HG02943 (cell line): ENCODE results near the gene FBXW9.
"Not testable (repeated sequence)": the region's sequence is repeated elsewhere in the genome, so short reads cannot be mapped to it uniquely, and the experiment has no call there.

Source experiments
- ATAC-seq: cut with Tn5 transposase; IDR thresholded peaks from one replicate; pipeline ENCODE4 v1.9.1; 2021; ENCODE audit warnings: mild to moderate bottlenecking, low read depth, moderate library complexity; ENCODE audit not compliant: unreplicated experiment

Gene FBXW9

DNA sequence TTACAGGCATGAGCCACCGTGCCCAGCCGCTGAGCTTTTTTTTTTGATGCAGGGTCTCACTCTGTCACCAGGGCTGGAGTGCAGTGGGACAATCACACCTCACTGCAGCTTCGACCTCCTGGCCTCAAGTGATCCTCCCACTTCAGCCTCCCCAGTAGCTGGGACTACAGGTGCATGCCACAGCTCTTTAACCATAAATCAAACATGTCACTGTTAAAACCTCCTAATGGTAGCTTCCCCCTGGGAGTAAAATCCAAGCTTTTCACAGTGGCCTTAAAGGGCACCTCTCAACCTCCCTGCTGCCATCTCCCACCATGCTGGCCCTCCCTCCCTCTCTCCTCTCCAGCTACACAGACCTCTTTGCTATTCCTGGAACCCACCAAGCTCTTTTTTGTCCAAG lies 10.6 kb downstream of the FBXW9 start:
- no peak for ATAC-seq

DNA sequence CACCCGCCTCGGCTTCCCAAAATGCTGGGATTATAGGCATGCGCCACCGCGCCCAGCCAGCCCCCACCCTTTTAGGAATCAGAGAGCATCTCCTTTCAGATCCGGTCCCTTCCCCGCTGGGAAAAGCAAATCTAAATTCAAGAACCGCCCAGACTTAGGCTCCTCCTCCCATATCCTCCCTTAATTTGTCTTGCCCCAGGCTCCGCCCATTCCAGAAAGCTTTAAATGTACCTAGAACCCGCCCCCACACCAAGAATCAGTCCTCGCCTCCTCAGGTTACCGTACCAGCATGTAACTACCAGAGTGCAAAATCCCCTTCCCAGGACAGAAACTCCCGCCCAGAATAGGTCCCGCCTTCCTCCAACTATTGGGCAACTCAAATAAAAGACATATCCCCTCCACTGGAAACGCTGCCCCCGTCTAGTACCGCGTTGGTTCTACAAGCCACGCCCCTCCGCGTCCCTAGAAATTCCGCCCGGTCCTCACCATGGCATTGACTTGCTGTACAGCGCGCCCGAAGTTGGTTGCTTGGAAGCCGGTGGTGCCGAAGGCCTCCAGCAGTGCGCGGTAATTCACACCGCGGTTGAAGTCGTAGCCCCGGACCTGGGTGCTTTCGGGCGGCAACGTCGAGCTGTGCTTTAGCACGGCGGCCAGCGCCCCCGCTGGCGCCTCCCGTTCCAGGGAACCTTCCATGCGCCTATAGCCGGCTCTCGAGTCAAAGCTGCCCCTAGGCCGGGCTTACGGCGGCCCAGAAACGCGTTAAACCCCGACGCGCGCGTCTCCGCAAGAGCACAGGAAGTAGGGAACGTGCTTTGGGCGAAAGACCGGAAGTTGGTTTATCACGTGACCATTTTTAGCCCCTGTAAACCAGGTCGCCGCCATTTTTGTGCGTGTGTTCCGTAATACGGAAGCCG lies 15.1 kb downstream of the FBXW9 start, which contains the start of gene DHPS:
Gene DHPS (minus strand): TSS at position 807 of the 914 bp plus-strand sequence. CDS start 114 bp downstream, at position 693.
- ATAC-seq, result peak; percentile 66

DNA sequence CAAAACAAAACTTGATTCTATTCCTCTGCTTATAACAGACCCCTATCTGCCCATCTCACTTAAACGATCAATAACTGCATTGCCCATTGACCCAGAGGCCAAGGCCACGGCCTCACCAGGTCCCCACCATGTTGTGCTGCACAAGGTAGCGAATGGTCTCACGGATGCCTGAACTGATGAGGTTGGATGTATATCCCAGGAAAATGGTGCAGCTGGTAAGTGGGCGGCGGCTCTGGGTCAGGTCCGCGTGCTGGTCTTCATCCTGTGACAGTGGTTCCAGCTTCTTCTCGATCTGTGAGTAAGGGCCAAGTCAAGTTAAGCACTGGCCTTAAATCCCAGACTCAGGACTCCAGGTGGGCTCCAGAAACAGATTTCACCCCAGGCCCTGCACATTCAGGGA lies 16.4 kb downstream of the FBXW9 start:
- no peak for ATAC-seq

DNA sequence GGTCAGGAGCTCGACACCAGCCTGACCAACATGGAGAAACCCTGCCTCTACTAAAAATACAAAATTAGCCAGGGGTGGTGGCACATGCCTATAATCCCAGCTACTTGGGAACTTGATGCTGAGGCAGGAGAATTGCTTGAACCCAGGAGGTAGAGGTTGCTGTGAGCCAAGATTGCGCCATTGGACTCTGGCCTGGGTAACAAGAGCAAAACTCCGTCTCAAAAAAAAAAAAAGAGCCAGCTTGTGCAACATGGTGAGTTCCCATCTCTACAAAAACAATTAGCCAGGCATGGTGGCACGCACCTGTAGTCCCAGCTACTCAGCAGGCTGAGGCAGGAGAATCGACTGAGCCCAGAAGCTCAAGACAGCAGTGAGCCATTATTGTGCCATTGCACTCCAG lies 18.4 kb downstream of the FBXW9 start:
- ATAC-seq, result not testable (repeated sequence)

- no peak for ATAC-seq
Observed at GRCh38 chr19:12676928-12677327, 19.5 kb downstream of the FBXW9 start.

DNA sequence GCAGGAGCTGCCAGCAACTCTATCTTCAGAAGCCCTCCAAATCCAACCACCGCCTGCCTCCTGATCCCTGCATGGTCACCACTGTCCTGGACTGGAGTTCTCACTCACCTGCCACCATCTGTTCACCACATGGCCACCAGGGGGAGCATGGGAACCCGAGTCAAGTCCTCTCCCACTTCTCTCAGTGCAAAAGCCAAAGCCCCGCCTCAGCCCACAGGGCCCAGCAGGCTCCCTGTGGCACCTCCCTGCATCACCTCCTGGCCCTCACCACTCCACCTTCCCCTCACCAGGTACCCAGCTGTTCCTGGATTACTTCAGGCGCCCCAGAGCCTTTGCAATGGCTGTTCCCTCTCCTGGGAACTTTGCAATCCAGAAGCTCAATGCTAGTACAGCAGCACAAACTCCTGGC lies 20.0 kb downstream of the FBXW9 start:
- no peak for ATAC-seq

GRCh38 chr19:12675940-12676339 lies 20.5 kb downstream of the FBXW9 start:
- ATAC-seq, result no peak

DNA sequence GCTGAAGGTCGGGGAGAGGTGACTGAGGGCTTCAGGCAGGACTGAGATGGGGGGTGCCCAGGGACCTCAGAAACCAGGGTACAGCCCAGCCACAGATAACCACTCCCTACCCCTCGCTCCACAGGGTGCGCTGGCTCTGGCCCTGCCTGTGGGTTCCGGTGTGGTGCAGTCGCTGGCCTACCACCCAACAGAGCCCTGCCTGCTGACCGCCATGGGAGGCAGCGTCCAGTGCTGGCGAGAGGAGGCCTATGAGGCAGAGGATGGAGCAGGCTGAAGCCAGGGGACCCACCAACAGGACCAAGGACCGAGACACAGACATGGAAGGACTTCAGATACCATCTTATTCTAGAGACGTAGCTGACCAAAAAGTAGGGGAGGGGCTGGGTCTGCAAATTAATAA lies 21.0 kb downstream of the FBXW9 start:
- no peak for ATAC-seq

GRCh38 chr19:12672744-12673143 lies 23.7 kb downstream of the FBXW9 start:
- ATAC-seq, result no peak

DNA sequence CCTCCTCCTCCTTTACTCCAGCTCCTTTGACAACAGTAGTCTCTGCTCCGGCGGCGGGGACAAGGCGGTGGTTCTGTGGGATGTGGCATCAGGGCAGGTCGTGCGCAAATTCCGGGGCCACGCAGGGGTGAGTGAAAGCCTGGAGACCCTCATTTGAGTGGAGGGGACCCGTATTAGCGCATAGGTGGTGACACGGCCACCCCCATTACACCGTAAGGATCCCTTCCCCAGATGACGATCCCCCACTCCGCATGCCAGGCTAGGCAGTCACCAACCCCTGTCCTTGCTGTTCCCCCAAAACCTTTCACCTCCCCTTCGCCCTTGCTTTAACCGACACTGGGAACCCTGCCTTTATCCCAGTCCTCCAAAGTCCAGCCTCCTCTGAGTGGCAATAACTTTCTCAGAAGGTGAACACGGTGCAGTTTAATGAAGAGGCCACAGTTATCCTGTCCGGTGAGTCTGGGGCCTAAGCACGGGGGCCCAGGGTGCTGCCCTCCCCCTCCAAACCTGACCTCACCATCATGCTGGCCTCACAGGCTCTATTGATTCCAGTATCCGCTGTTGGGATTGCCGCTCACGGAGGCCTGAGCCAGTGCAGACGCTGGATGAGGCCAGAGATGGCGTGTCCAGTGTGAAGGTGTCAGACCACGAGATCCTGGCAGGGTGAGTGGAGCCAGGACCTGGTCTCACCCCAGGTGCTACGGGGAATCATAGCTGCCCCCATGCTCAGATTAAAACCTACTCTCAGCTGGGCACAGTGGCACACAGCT lies 26.1 kb downstream of the FBXW9 start:
- ATAC-seq, result no peak

DNA sequence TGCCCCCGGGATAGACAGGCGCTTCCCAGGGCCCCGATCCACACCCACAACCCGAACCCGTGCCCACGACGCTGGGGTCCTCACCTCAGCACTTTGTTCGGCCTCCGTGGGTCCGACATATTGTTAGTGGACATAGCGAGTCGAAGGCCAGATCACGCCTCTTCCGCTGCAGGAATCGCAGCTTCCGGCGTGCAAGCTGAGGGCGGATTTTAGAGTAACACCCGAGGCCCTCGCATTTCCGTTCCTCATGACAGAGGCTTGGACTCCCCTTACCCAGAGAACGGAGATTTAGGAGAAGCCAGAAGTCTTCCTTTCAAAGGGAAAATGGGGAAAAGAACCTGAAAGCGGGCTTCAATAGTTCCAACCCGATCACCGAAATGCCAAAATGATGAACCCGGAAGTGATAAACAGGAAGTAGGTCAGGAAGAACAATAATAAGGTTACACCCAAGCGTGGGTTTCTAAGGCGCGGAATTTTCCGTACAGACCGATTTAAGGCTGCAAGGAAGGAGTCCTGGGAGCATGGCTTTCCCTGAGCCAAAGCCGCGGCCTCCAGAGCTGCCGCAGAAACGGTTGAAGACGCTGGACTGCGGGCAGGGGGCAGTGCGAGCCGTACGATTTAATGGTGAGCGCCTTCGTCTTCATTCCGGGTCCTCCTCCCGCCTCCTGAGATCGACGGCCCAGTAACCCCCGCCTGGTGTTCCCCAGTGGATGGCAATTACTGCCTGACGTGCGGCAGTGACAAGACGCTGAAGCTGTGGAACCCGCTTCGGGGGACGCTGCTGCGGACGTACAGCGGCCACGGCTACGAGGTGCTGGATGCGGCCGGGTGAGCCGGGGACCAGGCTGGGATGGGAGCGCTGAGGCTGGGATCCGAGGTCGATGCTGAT lies 26.9 kb downstream of the FBXW9 start:
- peak; percentile 41 for ATAC-seq

- peak; percentile 11 for ATAC-seq
Observed at GRCh38 chr19:12668932-12669269, 27.5 kb downstream of the FBXW9 start.

DNA sequence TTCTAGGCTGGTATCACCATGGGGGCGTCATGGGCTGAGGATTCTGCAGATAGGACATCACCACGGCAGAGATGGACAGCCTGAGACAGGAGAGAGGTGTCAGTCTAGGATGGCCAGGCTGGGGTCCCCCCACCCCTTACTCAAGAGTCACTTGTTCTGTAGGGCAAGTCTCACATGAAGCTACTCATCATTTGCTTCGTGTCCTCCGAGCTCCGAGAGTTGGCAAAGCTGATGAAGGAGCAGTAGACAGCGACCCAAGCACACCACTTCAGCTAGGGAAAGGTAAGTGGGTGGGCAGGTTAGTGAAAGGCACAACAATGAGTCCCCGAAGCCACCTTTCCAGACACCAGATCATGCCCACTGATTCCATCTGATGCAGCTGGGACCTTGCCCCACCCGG lies 28.1 kb downstream of the FBXW9 start:
- ATAC-seq, result no peak

GRCh38 chr19:12667731-12668302 lies 28.6 kb downstream of the FBXW9 start:
- ATAC-seq, result no peak

DNA sequence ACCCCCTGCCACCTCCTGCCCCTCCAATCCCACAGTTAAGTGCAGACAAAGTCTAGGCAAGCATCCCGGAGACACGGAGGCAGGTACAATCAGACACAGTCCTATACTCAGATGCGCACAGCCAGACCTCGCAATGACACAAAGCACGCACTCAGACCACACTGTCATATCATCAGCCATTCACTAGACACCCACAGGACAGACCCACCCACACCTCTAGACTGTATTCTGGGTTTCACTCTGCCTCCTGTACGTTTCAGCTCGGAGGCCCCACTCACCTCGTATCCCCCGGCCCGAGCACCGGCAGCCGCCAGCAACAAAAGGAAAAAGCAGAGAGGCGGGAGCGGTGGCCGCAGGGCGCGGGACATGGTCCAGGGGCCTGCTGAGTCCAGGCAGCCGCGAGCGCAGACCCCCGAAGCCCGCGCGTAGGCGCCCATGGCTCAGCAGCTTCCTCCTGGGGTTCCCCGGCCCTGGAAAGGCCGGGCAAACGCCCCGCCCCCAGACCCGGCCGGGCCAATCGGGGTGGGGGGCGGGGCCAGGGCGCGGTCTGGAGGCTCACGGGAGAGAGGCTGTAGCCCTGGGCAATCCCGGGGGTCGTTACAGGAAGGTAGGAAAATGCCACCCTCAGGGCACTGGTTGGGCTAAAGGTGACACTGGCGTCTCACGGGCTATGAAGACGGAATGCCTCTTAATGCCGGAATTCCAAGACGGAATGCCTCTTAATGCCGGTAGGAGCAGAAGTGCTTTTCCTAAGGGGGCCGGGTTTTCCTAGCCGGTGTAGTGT lies 30.0 kb downstream of the FBXW9 start, which contains the start of the genes MAN2B1 and WDR83:
Gene MAN2B1 (minus strand): TSS at position 478 of the 784 bp plus-strand sequence. CDS start 41 bp downstream, at position 437.
Gene WDR83 (plus strand): TSS at position 543 of the 784 bp plus-strand sequence. CDS start 2,984 bp downstream, outside the sequence.
- ATAC-seq, result no peak

DNA sequence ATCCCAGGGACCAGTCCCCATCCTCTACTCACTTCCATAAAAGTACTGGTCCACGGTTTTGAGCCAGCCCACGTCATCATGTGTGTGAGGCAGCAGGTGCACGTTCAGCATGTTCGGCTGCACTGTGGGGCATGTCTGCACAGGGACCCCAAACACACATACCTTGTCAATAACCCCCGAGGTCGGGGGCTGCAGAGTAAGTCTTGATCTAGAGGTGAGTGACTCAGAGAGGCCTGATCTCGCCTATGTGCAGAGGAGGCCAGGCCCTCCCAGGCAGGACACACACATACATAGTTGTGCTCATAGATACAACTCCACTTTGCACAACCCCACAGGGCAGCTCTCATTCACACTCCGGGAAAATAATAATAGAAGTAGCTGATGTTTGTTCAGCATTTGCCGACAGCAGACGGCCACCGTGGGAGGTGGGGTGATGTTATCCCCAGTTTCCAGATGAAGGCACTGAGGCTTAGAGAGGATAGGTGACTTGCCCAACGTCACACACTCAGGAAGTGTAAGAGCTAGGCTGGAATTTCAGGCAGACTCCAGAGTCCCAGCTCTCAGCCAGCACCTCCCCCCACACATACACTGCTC lies 30.7 kb downstream of the FBXW9 start:
- no peak for ATAC-seq

DNA sequence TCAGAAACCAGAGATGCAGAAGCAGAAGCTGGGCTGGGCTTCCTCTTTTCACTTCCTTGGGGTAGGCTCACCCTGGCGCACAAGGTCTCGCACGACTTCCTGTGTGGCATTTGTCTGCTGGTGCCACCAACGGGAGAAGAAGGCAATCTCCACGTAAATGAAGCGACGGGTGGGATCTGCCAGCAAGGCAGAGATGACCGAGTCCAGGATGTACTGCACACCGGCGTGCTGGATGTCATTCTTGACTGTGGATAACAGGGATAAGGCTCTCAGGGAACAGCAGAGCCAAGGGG lies 31.2 kb downstream of the FBXW9 start:
- no peak for ATAC-seq

GRCh38 chr19:12664406-12665280 lies 31.8 kb downstream of the FBXW9 start:
- no peak for ATAC-seq
